GM18502 (cell line): ENCODE results near the gene DHRS2.
"Not testable (repeated sequence)": the region's sequence is repeated elsewhere in the genome, so short reads cannot be mapped to it uniquely, and the experiment has no call there.

Experiments
- ATAC-seq: cut with Tn5 transposase; IDR thresholded peaks from one replicate; pipeline ENCODE4 v1.9.1; 2021; ENCODE audit warnings: mild to moderate bottlenecking; ENCODE audit not compliant: unreplicated experiment, poor library complexity

Gene DHRS2

DNA sequence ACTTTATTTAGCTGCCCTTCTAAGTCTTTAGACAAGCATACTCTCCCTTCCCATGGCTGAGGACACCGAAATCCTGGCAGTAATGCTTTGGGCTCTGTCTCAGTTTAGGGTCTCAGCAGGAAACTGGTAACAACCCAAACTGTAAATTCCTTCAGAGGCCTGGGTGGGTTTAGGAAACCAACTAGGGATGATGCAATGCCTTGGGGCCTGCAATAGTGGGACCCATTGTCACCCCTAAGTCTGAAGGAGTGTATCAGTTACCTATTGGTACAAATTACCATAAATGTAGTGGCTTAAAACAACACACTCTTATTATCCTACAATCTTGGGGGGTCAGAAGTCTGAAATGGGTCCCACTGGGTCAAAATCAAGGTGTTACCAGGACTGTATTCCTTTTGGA, 36.0 kb downstream of the DHRS2 start:
- no peak for ATAC-seq

DNA sequence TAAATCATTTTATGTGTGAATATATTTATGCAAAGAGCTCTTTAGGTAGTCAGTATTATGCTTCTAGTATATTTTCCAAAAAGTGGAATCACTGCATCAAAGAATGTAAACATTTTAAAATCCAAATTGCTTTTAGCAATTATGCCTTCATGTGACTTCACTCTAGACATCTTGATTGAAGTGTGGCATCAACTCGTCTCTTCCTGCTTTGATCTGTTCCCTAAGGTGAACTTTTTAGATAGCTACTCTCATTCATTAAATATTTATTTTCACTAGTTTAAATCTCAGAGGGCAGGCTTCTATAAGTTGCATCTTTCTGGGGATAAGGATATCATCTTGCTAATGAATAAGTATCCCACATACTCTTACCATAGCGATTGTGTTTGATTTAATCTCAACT, 39.2 kb downstream of the DHRS2 start:
- ATAC-seq = no peak

DNA sequence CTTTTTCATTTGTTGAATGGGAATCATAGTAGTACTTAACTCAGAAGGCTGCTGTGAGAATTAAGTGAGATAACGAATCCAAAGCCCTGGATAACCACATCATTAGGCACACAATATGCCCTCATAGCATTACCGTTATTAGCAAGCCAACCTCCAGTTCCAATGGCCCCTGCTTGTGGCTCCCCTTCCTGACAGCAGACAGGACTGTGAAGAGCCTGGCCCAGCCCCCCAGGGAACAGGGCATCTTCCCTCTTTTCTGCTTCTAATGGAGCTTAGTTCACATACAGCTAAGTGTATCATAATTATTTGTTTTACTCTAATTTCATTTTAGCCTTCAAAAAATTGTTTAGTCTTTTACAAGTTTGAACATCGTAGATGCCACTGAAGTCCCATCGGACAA, 39.7 kb downstream of the DHRS2 start:
- ATAC-seq = no peak

DNA sequence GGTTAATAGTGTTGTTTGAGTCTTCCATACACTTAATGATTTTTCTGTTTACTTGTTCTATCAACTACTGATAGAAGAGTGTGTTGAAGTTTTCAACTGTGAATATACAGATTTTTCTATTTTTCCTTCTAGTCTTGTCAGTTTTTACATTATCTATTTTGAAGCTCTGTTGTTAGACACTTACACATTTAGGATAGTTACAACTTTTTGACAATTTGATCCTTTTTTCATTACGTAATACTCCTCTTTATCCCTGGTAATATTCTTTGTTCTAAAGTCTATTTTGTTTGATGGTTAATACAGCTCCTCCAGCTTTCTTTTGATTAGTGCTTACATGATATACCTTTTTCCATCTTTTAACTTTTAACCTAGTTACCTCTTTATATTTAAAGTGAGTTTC, 45.2 kb downstream of the DHRS2 start:
- ATAC-seq = no peak

DNA sequence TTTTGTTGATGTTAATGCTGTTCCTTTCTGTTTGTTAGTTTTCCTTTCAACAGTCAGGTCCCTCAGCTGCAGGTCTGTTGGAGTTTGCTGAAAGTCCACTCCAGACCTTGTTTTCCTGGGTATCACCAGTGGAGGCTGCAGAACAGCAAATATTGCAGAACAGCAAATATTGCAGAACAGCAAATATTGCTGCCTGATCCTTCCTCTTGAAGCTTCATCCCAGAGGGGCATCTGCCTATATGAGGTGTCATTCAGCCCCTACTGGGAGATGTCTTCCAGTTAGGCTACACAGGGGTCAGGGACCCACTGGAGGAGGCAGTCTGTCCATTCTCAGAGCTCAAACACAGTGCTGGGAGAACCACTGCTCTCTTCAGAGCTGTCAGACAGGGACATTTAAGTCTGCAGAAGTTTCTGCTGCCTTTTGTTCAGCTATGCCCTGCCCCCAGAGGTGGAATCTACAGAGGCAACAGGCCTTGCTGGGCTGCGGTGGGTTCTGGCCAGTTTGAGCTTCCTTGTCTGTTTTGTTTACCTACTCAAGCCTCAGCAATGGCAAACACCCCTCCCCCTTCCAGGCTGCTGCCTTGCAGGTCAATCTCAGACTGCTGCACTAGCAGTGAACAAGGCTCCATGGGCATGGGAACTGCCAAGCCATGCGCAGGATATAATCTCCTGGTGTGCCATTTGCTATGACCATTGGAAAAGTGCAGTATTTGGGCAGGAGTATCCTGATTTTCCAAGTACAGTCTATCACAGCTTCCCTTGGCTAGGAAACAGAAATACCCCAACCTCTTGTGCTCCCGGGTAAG, 53.7 kb downstream of the DHRS2 start:
- ATAC-seq = not testable (repeated sequence)

DNA sequence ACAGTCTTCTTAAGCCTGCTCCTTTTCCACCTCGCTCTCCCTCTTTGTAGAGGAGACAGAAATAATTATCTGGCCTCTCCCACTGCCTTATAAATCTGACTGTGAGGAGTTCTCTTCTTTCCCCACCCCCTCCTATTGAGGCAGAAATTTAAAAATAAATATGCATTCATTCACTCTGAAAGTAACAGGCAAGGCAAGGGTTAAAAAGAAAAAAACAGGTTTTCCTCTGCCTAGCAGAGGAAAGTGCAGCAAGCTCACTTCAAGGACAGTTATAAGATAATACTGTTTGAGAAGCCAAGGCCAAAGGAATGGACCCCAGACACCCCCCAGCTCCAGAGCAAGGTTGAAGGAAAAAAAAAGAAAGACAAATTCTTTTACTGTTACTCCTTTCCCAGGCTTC, 56.3 kb downstream of the DHRS2 start:
- no peak for ATAC-seq

DNA sequence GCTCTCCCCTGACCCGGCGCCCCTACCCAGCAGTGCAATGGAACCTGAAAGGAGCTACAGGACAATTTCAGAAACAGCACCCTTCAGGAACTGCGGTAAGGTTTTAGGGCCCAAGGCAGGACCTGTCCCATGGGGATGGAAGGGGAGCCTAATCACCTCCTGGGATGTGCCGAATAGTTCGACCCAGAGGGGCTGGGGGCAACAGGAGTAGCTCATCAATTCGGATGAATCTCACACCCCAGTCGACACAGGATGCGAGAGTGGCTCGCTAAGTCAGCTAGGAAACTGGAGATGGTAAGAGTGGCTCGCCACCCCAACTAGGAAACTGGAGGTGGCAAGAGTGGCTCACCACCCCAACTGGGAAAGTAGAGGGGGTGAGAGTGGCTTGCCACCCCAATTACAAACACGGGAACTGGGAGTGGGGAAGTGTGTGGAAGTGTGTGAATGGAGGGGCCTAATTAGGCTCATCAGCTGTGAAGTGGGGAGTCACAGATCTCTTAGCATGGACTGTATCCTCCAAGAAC, 57.1 kb downstream of the DHRS2 start:
- ATAC-seq = no peak

DNA sequence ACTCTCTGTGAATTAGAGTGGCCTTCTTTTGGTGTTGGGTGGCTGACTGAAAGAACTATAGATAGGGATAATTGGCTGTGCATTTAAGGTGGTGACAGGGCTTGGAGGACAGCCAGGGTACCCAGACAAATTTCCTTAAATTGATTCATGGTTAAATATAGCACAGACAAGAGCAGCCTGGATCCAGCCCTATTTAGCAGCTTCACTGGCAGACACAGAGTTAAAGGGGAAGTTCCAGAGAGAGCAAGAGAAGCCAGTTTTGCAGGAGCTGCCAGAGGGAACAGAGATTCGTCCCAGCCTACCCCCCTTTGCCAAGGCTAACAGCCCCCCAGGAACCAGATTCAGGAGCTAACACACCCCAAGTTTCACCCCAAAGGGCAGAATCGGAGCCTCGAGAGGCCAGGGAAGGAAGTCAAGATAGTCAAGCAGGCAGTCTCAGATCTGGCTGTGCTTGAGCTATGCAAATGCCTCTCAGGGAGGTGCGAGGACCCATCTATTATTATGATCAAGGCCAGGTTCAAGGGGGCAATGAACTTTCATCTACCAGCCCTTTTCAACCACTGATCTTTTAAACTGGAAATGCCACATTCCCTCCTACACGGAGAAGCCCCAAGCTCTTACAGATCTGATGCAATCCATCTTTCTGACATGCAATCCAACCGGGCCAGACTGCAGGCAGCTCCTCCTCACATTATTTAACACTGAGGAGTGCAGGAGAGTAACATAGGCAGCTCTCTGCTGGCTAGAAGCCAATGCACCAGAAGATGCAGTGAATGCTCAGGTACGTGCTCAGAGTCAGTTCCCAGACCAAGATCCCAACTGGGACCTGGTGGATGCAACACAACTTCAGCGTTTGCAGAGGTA, 58.2 kb downstream of the DHRS2 start:
- no peak for ATAC-seq
